NK-92 (cell line): ENCODE measurements around the gene ETNPPL.

Source experiments
- DNase-seq: peaks from one replicate; lab custom pipeline; 2025; ENCODE audit not compliant: unreplicated experiment; lab: John Stamatoyannopoulos, UW

The ETNPPL gene

GRCh38 chr4:108700081-108700757 lies 62.6 kb downstream of the ETNPPL start:
- no peak for DNase-seq

- no peak for DNase-seq
Measured at GRCh38 chr4:108696160-108696559, 66.7 kb downstream of the ETNPPL start.

GRCh38 chr4:108695062-108695461 lies 67.8 kb downstream of the ETNPPL start:
- DNase-seq: no peak

GRCh38 chr4:108694423-108694822 lies 68.4 kb downstream of the ETNPPL start:
- no peak for DNase-seq

GRCh38 chr4:108693819-108694218 lies 69.0 kb downstream of the ETNPPL start:
- no peak for DNase-seq

GRCh38 chr4:108693211-108693610 lies 69.6 kb downstream of the ETNPPL start:
- DNase-seq: no peak
